ENCODE measurements around the gene ADAP1. TPM values are rescaled to one million over a fixed set of nuclear protein-coding genes. Genes with fewer than 3 reads are reported as not detected.
"Not testable (repeated sequence)": the region's sequence is repeated elsewhere in the genome, so short reads cannot be mapped to it uniquely, and the experiment has no call there.

The ADAP1 gene
- total RNA-seq, 1 experiment from 2014 or later = 8.3 TPM

DNA sequence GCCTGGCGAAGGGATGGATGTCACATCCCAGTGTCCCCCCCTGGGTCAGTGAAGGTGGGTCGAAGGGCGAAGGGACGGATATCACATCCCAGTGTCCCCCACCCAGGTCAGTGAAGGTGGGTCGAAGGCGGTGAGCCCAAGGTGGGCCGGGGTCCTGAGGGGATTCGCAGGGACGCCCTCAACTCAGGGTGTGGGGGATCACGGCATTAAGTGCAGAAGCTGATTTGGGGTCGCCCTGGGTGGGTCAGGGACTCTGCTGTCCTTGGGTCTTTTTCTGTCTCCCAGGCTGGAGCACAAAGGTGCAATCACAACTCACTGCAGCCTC lies 21.9 kb downstream of the ADAP1 start:
- in situ Hi-C loops (cut with HindIII; ENCODE audit: low pct_unique_long_range_greater_than_20kb, low sequenced_read_pairs) = no loop called here
- DNase-seq (ENCODE audit: low read depth) = no peak

DNA sequence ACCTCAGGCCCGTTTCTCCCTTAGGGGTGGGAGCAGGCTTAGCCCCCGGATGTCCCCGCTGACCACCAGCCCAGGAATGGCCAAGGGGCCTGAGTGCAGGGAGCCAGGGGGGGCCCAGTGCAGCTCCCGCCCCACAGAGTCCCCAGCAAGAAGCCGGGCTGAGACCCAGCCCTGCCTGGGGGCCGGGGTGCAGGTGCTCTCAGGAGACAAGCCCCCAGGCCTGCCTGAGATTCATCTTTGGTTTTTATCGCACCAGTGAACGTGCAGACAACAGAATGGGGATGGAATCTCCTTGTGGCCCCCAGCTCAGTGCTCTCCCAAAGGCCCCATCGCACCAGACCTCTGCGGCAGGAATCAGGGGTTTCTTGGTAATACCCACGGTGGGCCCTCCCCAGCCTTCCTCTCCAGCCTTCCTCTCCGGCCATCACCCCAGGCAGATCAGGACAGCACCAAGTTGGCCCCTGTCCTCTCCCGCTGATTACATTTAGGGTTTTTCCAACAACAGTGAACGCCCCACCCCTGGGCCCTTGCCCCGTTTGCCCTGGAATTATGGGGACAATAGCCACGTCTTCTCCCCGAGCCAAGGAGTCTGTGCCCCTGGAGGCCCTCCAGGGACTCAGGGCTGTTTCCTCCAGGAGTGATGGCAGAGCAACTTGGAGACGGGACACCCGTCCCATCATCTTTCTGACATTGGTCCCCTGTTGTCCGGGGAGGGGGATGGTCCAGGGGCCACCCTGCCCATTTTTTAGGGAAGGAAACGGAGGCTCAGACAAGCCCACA lies 22.4 kb downstream of the ADAP1 start:
- DNase-seq (ENCODE audit: low read depth) = no peak
- in situ Hi-C loops (cut with HindIII; ENCODE audit: low pct_unique_long_range_greater_than_20kb, low sequenced_read_pairs) = no loop called here

DNA sequence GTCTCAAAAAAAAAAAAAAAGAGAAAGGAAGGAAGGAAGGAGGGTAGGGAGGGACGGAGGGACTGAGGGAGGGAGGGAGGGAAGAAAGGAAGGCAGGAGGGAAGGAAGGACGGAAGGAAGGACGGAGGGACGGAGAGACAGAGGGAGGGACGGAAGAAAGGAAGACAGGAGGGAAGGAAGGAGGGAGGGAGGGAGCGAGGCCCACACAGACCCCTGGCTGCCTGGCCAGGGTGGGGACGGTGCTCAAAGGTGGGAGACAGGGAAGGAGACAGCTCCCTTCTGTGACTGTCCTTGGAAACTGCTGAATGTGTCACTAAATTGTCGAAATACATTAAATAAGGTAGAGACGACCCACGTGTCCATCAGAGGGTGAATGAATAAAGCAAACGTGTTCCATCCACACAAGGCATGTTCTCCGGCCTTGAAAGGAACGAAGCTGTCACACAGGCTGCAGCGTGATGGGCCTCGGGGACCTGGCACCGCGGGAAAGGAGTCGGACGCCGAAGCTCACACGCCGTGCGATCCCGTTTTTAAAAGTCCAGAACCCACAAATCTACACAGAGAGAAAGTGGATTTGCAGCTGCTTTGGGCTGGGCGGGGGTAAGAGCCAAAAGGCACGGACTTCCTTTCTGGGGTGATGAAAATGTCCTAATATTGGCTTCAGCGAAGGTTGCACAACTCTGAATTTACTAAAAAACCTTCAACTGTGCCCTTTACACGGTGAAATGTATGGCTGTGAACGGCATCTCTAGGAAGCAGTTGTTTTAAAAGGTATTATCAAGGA lies 23.3 kb downstream of the ADAP1 start:
- no peak for DNase-seq (ENCODE audit: low read depth)
- in situ Hi-C loops (cut with HindIII; ENCODE audit: low pct_unique_long_range_greater_than_20kb, low sequenced_read_pairs) = no loop called here

DNA sequence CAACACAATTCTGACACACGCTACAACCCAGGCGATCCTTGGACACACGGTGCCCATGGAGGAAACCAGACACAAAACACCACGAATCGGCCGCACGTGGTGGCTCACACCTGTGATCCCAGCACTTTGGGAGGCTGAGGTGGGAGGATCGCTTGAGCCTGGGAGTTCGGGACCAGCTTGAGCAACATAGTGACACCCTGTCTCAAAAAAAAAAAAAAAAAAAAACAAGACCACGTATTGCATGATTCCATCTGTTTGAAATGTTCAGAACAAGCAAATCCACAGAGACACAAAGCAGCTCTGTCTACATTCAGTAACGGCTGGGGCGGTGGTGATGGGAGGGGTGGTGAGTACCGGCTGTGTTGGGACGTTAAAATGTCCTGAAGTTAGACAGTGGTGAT lies 25.2 kb downstream of the ADAP1 start:
- in situ Hi-C loops (cut with HindIII; ENCODE audit: low pct_unique_long_range_greater_than_20kb, low sequenced_read_pairs) = no loop called here

DNA sequence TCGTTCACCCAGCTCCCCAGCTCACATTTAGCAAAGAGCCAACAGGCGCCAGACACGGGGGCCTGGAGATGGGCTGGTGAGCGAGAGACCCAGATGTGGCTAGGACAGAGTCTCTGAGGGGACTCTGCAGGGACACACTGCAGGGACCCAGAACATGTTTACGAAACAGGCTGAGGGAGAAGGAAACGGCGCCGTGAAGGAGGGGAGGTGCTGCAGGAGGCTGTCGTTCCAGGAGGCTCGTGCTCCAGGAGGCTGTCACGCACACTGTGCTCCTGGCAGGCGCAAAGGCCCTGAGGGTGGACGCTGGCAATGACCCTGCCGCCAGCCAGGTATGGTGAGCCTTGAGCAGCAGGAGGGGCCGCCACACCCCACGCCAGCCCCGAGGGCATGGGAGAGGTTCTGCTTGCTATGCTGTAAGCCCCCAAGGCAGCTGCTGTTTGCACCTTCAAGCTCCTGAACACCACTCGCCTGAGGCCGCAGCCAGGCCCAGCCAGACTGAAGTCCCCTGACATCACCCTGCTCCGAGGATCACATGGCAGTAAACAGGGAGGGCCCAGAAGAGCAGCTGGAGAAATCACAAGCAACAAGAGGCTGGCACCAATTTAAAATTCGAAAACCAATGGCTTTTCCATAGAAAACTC lies 27.3 kb downstream of the ADAP1 start:
- DNase-seq (ENCODE audit: low read depth) = no peak

More for the DNA sequence above, 25.2 kb downstream of the ADAP1 start:
- no peak for DNase-seq (ENCODE audit: low read depth)

DNA sequence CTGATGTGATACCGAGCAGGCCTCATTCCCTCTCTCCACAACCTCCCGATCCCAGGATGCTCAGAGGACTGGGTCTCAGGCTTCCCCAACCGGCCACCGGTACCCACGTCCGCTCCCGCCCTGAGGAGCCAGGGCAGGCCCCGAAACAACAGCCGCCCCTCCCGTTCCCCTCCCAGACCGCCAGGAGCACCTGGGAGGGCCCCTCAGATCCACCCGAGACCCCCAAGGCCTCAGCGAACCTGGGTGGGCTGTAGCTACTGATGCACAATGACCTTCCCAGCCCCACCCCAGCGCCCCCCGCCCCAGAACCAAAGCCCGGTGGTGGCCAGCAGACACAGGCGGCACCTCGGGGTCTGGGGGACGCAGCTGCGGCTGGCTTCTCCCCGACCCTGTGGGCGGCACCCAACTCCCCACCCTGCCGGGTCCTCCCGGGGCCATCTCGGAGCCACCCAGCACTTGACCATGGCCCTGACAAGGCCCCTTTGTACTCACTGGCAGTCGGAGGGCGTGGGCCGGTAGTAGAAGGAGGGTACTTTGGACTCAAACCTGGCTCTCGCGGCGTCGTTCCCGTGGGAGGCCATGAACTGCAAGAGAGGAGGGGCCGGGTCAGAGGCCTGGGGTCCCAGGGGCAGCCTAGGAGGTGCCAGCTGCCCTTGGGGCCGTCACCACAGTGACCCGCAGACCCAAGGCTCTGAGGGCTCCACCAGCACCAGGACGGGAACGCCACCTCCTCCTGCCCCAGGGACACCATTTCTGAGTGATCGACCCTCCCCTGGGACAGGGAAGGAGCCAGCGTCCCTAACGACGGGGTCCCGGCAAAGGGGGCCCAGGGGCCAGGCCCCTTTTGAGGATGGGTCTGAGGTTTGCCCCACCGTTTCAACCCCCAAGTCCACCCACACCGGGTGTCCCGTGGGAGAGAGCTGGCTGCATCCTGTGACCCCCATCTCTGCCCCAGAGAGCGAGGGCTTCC lies 28.1 kb downstream of the ADAP1 start:
- in situ Hi-C loops (cut with HindIII; ENCODE audit: low pct_unique_long_range_greater_than_20kb, low sequenced_read_pairs) = no loop called here
- DNase-seq (ENCODE audit: low read depth) = no peak

More for the DNA sequence above, 27.3 kb downstream of the ADAP1 start:
- in situ Hi-C loops (cut with HindIII; ENCODE audit: low pct_unique_long_range_greater_than_20kb, low sequenced_read_pairs) = no loop called here

DNA sequence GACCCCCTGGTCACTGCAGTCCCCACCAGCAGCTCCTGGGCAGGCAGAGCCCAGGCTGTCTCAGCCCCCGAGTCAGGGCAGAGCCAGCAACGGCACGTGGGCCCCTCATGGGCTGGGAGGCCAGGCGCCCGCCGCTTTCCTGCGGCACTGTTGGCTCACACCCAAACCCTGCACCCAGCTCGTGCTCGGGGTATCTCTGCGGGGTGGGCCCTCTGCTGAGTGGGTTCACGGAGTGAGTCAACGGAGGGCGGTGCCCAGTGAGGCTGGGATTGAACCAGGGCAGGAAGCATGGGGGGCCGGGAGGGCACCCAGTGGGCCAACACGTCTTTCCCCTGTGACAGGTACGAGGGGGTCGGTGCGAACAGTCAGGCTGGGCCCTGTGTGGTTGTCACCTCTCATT lies 28.9 kb downstream of the ADAP1 start:
- in situ Hi-C loops (cut with HindIII; ENCODE audit: low pct_unique_long_range_greater_than_20kb, low sequenced_read_pairs) = no loop called here
- DNase-seq (ENCODE audit: low read depth) = no peak

DNA sequence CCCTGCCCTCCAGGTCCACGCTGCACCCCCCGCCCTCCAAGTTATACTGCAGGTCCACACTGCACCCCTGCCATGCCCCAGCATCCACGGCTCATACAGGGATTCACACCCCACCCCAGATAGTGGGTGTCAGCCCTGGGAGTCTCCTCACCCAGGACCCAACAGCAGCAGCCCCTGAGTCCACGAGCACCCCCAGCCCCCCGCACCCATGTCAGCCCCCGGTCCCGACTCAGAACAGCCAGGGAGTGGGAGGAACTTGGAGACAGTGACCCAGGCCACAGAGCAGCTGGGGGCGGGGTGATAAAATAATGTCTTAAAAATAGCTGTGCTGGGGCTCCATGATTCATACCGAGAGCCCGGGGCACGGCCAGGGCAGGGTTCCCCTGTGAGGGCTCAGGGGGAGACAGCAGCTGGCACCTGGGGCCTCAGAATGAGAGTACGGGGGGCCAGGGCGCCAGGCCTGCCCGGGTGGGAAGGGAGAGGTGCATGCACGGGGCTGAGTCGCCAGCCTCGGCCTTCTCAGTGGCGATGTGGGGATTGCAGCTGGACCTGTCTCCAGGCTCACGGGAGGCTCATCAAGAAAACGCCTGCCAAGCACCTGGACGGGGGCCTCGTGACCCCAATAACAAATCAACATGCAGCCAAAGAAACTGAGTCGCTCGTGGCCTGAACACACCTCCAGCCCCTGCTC lies 29.8 kb downstream of the ADAP1 start:
- DNase-seq (ENCODE audit: low read depth) = no peak
- in situ Hi-C loops (cut with HindIII; ENCODE audit: low pct_unique_long_range_greater_than_20kb, low sequenced_read_pairs) = no loop called here

DNA sequence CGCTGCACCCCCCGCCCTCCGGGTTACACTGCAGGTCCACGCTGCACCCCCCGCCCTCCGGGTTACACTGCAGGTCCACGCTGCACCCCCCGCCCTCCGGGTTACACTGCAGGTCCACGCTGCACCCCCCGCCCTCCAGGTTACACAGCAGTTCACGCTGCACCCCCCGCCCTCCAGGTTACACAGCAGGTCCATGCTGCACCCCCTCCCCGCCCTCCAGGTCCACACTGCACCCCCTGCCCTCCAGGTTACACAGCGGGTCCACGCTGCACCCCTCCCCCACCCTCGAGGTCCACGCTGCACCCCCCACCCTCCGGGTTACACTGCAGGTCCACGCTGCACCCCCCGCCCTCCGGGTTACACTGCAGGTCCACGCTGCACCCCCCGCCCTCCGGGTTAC lies 30.4 kb downstream of the ADAP1 start:
- DNase-seq (ENCODE audit: low read depth); in situ Hi-C loops (cut with HindIII; ENCODE audit: low pct_unique_long_range_greater_than_20kb, low sequenced_read_pairs): not testable (repeated sequence)

DNA sequence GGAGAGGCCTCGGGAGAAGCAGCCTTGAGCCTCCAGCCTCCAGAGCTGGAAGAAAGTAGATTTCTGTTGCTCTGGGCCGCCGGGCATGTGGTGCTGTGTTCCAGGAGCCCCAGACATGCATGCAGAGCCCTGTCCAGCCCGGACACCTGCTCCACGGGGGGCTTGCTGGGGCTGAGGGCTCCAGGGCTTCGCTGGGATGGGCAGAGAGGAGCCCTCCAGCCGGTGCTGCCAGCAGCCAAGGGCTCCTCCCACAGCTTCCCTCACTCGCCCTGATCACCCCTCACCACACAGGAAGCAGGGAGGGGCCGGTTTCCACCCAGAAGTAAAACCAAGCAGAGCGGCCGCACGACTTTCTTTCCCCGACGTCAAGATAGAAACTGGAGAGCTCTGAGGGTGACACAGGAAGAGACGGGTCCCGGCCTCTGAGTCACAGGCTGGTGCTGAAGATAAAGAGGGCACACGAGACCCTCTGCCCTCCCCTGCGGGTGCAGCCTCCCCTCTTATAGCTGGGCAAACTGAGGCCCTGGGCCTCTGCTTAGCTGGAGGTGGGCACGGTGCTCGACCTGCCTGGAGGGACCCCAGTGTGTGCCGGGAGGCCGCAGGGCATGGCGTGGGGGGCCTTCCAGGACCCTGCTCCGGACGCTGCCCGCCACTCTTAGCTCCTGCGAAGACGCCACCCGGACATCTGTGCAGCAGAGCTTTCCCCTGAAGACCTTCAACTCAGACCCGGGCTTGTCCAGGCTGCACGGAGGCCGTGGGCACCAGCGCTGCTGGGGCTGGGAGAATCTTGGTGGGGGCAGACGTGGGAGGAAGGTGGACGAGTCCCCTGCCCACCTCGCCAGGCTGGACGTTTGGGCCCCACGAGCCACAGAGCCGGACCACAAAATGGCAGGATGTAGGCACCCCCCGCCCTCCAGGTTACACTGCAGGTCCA lies 31.1 kb downstream of the ADAP1 start:
- in situ Hi-C loops (cut with HindIII; ENCODE audit: low pct_unique_long_range_greater_than_20kb, low sequenced_read_pairs) = no loop called here
- no peak for DNase-seq (ENCODE audit: low read depth)

DNA sequence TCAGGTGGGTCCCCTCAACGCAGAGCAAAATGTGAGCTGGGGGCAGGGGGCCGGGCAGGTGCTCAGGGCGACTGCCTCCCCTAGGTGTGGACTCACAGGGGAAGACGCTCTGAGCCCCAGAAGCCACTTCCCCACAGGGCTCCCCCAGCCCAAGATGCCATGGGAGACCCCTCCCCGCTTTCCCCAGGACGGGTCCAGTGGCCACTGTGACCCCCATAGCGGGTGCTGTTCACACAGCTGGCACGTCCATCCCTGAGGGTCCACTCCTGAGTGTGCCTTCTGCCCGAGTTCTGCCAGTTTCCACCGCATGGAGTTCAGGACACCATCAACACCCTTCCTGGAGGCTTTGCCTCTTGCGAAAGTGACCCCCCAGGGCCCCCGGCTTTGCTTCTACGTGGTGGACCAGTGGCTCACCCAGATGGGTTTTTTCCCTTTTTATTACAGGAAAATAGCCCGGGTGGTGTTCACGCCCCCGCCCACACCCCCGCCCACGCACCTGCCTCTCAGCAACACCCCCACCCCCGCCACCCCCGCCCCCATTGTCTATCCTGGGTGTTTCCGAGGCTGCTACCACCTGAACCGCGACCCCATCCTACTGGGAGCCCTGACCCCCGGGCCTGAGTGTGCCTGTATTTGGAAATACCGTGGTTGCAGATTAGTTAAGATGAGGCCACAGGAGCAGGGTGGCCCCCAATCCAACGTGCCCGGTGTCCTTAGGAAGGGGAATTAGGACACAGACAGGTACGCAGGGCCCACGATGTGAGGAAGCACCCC lies 32.0 kb downstream of the ADAP1 start:
- in situ Hi-C loops (cut with HindIII; ENCODE audit: low pct_unique_long_range_greater_than_20kb, low sequenced_read_pairs) = no loop called here
- no peak for DNase-seq (ENCODE audit: low read depth)

DNA sequence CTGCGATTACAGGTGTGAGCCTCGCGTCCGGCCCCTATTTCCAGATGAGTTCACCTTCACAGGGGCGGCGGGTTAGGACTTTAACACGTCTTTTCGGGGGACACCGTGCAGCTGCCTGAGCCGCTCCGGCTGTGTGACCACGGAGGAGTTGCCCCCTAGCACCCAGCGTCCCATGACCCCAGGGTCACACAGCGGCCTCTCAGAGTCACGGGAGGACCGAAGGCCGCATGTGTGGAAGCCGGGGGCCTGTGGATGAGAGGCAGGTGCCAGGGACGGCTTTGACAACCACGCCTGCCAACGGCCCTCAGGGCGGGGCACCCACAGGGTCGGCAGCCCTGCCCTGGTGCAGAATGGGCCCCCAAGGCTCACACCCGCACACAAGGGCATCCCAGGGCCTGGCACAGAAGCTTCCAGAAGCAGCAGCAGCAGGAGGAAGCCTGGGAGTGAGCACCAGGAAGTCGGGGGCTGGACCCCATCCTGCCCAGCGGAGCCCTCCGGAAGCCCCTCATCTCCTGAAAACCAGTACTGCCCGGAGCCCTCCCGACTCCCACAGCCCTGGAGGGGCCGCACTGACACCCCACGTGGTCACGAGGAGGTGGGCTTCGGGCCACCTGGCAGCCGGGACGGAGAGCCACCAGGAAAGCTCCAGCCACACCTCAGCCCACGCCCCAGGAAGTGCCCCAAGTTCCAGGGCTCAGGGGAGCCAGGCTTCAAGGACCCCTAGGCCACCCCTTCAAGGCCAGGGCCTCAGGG lies 32.7 kb downstream of the ADAP1 start:
- DNase-seq (ENCODE audit: low read depth) = no peak
- in situ Hi-C loops (cut with HindIII; ENCODE audit: low pct_unique_long_range_greater_than_20kb, low sequenced_read_pairs) = no loop called here

DNA sequence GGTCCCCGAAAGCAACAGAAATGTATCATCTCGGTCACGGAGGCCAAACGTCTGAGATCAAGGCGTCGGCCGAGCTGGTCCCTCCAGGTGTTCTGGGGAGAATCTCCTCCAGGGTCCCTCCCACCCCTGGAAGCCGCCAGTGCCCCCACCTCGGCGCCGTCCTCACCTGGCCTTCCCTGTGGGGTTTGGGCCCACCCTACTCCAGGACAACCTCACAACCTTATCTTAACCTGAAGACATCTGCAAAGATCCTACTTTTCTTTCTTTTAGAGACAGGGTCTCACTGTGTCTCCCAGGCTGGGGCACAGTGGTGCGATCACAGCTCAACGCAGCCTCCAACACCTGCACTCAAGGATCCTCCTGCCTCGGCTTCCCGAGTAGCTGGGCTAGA lies 33.4 kb downstream of the ADAP1 start:
- no peak for DNase-seq (ENCODE audit: low read depth)
- in situ Hi-C loops (cut with HindIII; ENCODE audit: low pct_unique_long_range_greater_than_20kb, low sequenced_read_pairs) = no loop called here

DNA sequence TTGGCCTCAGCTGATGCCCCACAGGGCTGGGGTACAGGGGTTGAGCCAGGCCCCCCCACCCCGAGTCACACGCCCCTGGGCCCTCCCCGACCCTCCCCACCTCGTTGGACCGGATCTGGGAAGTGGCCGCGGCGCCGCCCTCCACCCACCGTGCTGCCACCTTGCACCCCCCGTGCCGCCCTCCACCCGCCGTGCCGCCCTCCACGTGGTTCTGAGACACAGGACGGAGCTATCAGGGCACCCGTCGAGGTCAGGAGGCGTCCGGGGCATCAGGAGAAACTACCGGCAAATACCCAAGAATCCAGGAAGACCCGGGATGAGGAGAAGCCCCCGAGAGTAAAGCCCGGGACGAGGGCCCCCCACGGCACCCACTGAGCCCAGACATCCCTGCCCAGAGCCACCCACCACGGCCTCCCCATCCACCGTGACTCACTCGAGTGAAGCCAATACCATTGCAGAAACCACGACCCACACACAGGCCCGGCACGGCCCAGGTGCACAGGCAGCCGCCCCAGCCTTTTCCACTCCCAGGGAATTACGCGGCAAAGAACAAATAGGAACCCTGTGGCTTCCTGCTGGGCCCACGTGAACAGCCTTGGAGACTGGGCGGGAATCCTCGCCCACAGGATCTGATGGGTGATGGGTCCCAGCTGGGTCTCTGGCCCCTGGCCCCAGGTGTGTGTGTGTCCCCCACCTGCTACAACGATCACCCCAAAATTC lies 34.0 kb downstream of the ADAP1 start:
- in situ Hi-C loops (cut with HindIII; ENCODE audit: low pct_unique_long_range_greater_than_20kb, low sequenced_read_pairs) = no loop called here
- DNase-seq (ENCODE audit: low read depth) = no peak

DNA sequence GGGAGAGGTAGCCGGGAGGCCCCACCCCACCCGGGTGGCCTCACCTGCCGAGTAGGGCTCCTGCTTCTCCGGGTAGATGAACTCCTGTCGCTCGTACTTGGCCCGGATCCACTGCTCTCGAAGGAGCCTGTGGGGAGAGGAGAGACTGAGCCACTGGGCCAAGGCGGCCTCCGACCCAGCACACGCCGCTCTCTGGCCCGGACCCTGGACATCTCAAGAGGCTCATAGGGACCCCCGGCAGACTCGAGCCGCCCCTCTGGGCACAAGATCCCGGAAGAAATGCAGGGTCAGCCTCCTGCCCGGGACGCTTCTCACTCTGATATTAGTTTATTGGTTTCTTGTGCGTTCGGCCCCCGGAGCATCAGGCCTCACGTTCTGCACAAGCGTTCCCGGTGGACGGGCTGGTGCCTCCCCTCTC lies 34.5 kb downstream of the ADAP1 start:
- DNase-seq (ENCODE audit: low read depth) = no peak
- in situ Hi-C loops (cut with HindIII; ENCODE audit: low pct_unique_long_range_greater_than_20kb, low sequenced_read_pairs) = no loop called here

Data from Caki2 (cell line).